IMR-90 (cell line): ENCODE data around the gene PHC2. TPM values are rescaled to one million over a fixed set of nuclear protein-coding genes. Genes with fewer than 3 reads are reported as not detected.

Experiments
- ATAC-seq: fragments of 200-7000 bp; cut with Tn5 transposase; 2 replicates; pipeline ENCODE4 v1.9.1; 2020; ENCODE audit warnings: low read depth, mild to moderate bottlenecking, moderate library complexity
- BruUV-seq: library from RNA; stranded (reverse); fragments of 400-500 nt; replicated peaks from 2 replicates; lab custom pipeline; 2021; lab: Mats Ljungman, UMichigan
- CTCF ChIA-PET: fragments of 300-600 bp; formaldehyde crosslinking; extraction: SDS; loops from one replicate; lab custom pipeline; 2021; ENCODE audit warnings: antibody characterized with exemption; lab: Yijun Ruan, JAX
- POLR2A ChIA-PET: fragments of 300-600 bp; sonication (Branson Sonifier 250); formaldehyde crosslinking; loops from one replicate; lab custom pipeline; 2022; ENCODE audit warnings: antibody characterized with exemption; ENCODE audit not compliant: unreplicated experiment; lab: Charles Lee
- DNase-seq: peaks from one replicate; pipeline ENCODE4 v3.0.0; 2013
- H2AFZ ChIP-seq: replicated peaks from 2 replicates; pipeline ENCODE3; 2013; ENCODE audit warnings: low read length, mild to moderate bottlenecking; ENCODE audit not compliant: poor library complexity
- H2AK5ac ChIP-seq: 2 replicates; pipeline ENCODE4 v1.6.1; 2013; ENCODE audit warnings: low read depth, low read length, inconsistent platforms
- H2AK9ac ChIP-seq: replicated peaks from 2 replicates; pipeline ENCODE3; 2013; ENCODE audit warnings: mild to moderate bottlenecking, low read depth, low read length, moderate library complexity; ENCODE audit not compliant: poor library complexity
- H2BK120ac ChIP-seq: 2 replicates; pipeline ENCODE4 v1.6.1; 2013; ENCODE audit warnings: low read depth, low read length, inconsistent platforms
- H2BK15ac ChIP-seq: 3 replicates; pipeline ENCODE4 v1.6.1; 2013; ENCODE audit warnings: low read depth, low read length, inconsistent platforms
- H2BK20ac ChIP-seq: 2 replicates; pipeline ENCODE4 v1.6.1; 2013; ENCODE audit warnings: low read depth, mild to moderate bottlenecking, inconsistent platforms, low read length, moderate library complexity
- H2BK5ac ChIP-seq: 2 replicates; pipeline ENCODE4 v1.6.1; 2013; ENCODE audit warnings: mild to moderate bottlenecking, low read depth, low read length, inconsistent platforms; ENCODE audit not compliant: poor library complexity, severe bottlenecking
- H3K14ac ChIP-seq: replicated peaks from 2 replicates; pipeline ENCODE4 v1.6.1; 2013; ENCODE audit warnings: low read depth, low read length, inconsistent platforms
- H3K18ac ChIP-seq: 2 replicates; pipeline ENCODE4 v1.6.1; 2013; ENCODE audit warnings: low read depth, low read length, control low read depth
- H3K23ac ChIP-seq: 2 replicates; pipeline ENCODE4 v1.6.1; 2013; ENCODE audit warnings: low read depth, low read length, inconsistent platforms
- H3K27ac ChIP-seq: 2 replicates; pipeline ENCODE4 v1.5.1; 2013; ENCODE audit warnings: mild to moderate bottlenecking, control low read depth, low read length; ENCODE audit not compliant: insufficient read depth
- H3K27me3 ChIP-seq: 2 replicates; pipeline ENCODE4 v1.6.1; 2013; ENCODE audit warnings: low read length; ENCODE audit not compliant: control insufficient read depth, insufficient read depth
- H3K36me3 ChIP-seq: 2 replicates; pipeline ENCODE4 v1.6.1; 2013; ENCODE audit warnings: low read length, mixed read lengths; ENCODE audit not compliant: control insufficient read depth, insufficient read depth
- H3K4ac ChIP-seq: 2 replicates; pipeline ENCODE4 v1.6.1; 2013; ENCODE audit warnings: low read depth, low read length, inconsistent platforms
- H3K4me1 ChIP-seq: 2 replicates; pipeline ENCODE4 v1.6.1; 2013; ENCODE audit warnings: low read length, mixed read lengths; ENCODE audit not compliant: control insufficient read depth, insufficient read depth
- H3K4me2 ChIP-seq: 2 replicates; pipeline ENCODE4 v1.6.1; 2013; ENCODE audit warnings: low read depth, mild to moderate bottlenecking, control low read depth, low read length, moderate library complexity
- H3K4me3 ChIP-seq: 2 replicates; pipeline ENCODE4 v1.5.1; 2013; ENCODE audit warnings: low read depth, mild to moderate bottlenecking, control low read depth, low read length, moderate library complexity; ENCODE audit not compliant: insufficient read depth
- H3K56ac ChIP-seq: 2 replicates; pipeline ENCODE4 v1.6.1; 2013; ENCODE audit warnings: low read length, inconsistent platforms; ENCODE audit not compliant: insufficient read depth; ENCODE audit errors: extremely low read depth
- H3K79me1 ChIP-seq, 2 experiments: 2 replicates each; pipeline ENCODE4 v1.6.1; 2013; ENCODE audit warnings: low read length in 2 of 2, inconsistent platforms in 1 of 2, low read depth in 1 of 2
- H3K9ac ChIP-seq: 2 replicates; pipeline ENCODE4 v1.6.1; 2013; ENCODE audit warnings: low read depth, low read length, control low read depth
- H3K9me1 ChIP-seq: 2 replicates; pipeline ENCODE4 v1.6.1; 2013; ENCODE audit warnings: low read length, inconsistent platforms; ENCODE audit not compliant: insufficient read depth
- H3K9me3 ChIP-seq: 2 replicates; pipeline ENCODE4 v1.6.1; 2013; ENCODE audit warnings: low read length; ENCODE audit not compliant: control insufficient read depth, insufficient read depth
- H4K20me1 ChIP-seq: 2 replicates; pipeline ENCODE4 v1.6.1; 2013; ENCODE audit warnings: low read length, inconsistent platforms; ENCODE audit not compliant: insufficient read depth
- H4K5ac ChIP-seq: 2 replicates; pipeline ENCODE4 v1.6.1; 2013; ENCODE audit warnings: mild to moderate bottlenecking, low read depth, low read length, control low read depth
- H4K8ac ChIP-seq, 2 experiments: 2 replicates each; pipeline ENCODE4 v1.6.1; 2013; ENCODE audit warnings: low read depth in 2 of 2, low read length in 2 of 2, control low read depth in 1 of 2, inconsistent platforms in 1 of 2
- H4K91ac ChIP-seq: 2 replicates; pipeline ENCODE4 v1.6.1; 2013; ENCODE audit warnings: low read depth, low read length, inconsistent platforms; ENCODE audit not compliant: insufficient read depth
- CHD1 ChIP-seq: IDR thresholded peaks from 2 replicates; pipeline ENCODE4 v1.6.1; 2012; ENCODE audit warnings: low read depth, low read length, improper control_type of control experiment
- FOS ChIP-seq: fragments of 150-350 bp; IDR thresholded peaks from 2 replicates; pipeline ENCODE4 v1.6.1; 2016; ENCODE audit warnings: low read depth, low read length
- MAFK ChIP-seq: IDR thresholded peaks from 2 replicates; pipeline ENCODE4 v1.6.1; 2012; ENCODE audit warnings: low read depth, low read length, improper control_type of control experiment
- MXI1 ChIP-seq: IDR thresholded peaks from 2 replicates; pipeline ENCODE4 v1.6.1; 2012; ENCODE audit warnings: low read depth, mild to moderate bottlenecking, low read length, moderate library complexity, borderline replicate concordance
- POLR2A ChIP-seq: IDR thresholded peaks from 2 replicates; pipeline ENCODE4 v1.6.1; 2012; ENCODE audit warnings: mild to moderate bottlenecking, low read depth, low read length
- RCOR1 ChIP-seq: IDR thresholded peaks from 2 replicates; pipeline ENCODE4 v1.6.1; 2012; ENCODE audit warnings: mild to moderate bottlenecking, low read length, improper control_type of control experiment; ENCODE audit not compliant: insufficient replicate concordance
- RFX5 ChIP-seq: IDR thresholded peaks from 2 replicates; pipeline ENCODE4 v1.8.0; 2012; ENCODE audit warnings: low read depth, mild to moderate bottlenecking, low read length, moderate library complexity
- WGBS, 2 experiments: methylation state at CpG; one replicate each; pipeline versions ENCODE4 v1.1.5 to v1.1.7; 2013; ENCODE audit warnings: missing lambda C conversion rate in 2 of 2; ENCODE audit not compliant: insufficient read length in 1 of 2; ENCODE audit errors: extremely low coverage in 2 of 2; 5-methylcytosine and 5-hydroxymethylcytosine counted together
- dilution Hi-C: fragments of 300-500 bp; cut with HindIII; formaldehyde crosslinking; loops from one replicate; pipeline ENCODE4 v1.14.3; 2018; ENCODE audit warnings: low sequenced_read_pairs; ENCODE audit not compliant: unreplicated experiment
- in situ Hi-C: fragments of 300-500 bp; cut with MboI; formaldehyde crosslinking; loops from 3 replicates; pipeline ENCODE4 v1.14.3; 2019; ENCODE audit warnings: low sequenced_read_pairs, inconsistent platforms, mixed read lengths
- intact Hi-C: fragments of 100-400 bp; cut with micrococcal nuclease; formaldehyde crosslinking; loops from 2 replicates; pipeline ENCODE4 v1.10.0; 2022
- polyA plus RNA-seq, 3 experiments: library from polyadenylated mRNA; depleted of rRNA; stranded (reverse); fragments of >200 nt; gene quantifications; 2 replicates each; pipeline ENCODE4 v1.2.3, GENCODE V29; 2012; ENCODE audit warnings: low replicate concordance in 1 of 3
- total RNA-seq: library from RNA; depleted of rRNA; stranded (reverse); fragments of >200 nt; gene quantifications from 2 replicates; pipeline ENCODE4 v1.2.3, GENCODE V29; 2012

Gene PHC2
- total and polyA plus RNA-seq, 2 of the 4 experiments (the other 2 are of a cell fraction) = 46.4 to 98.1 TPM

- WGBS, 2 experiments = no CpG with 5 or more reads among the region's 6 CpGs
These were observed 146.8 kb downstream of the PHC2 start for GRCh38 chr1:33284049-33284448.

More at GRCh38 chr1:33284049-33284448, 146.8 kb downstream of the PHC2 start:
- Histone ChIP-seq H3K18ac (no peak overlapping the region), H4K20me1 (no peaks in the 10 kb centered on the region), H2BK5ac (no peak overlapping the region), H3K4ac (no peak overlapping the region), H2BK120ac (no peak overlapping the region), H2BK15ac (no peak overlapping the region), H3K14ac (no peak overlapping the region), H4K5ac (no peak overlapping the region), H3K27me3 (no peaks in the 10 kb centered on the region), H3K9ac (no peak overlapping the region), H3K4me1 (no peaks in the 10 kb centered on the region), H3K27ac (no peak overlapping the region), H2AK9ac (no peak overlapping the region), H3K79me1 (peaks cover 0 to 4% of the 10 kb centered on the region in 2 experiments; a peak in 1 of 4 replicates), H4K8ac (no peak overlapping the region), H3K9me1 (peaks cover 4% of the 10 kb centered on the region; the same call in 1 of the 2 replicates), H3K23ac (no peak overlapping the region), H3K4me2 (no peak overlapping the region), H3K56ac (no peak overlapping the region), H4K91ac (no peak overlapping the region), H2BK20ac (no peak overlapping the region), H3K4me3 (no peak overlapping the region), H2AK5ac (no peak overlapping the region), H2AFZ (no peak overlapping the region), H3K9me3 (no peaks in the 10 kb centered on the region), H3K36me3 (peaks cover 39% of the 10 kb centered on the region)
- DNase-seq (no peak), ATAC-seq (no peak)
- dilution Hi-C loops (no loop called here), intact Hi-C loops (loop anchor here (10.0 kb wide), 1 partner anchor 179 kb away; no protein-coding TSS in a partner anchor), in situ Hi-C loops (no loop called here)
- ChIA-PET CTCF (interaction anchor here (1.2 kb wide), 1 partner anchor 12 kb away, joined by 3 read pairs; no protein-coding TSS in a partner anchor), POLR2A (no interaction called here)
- BruUV-seq = no TSS peak
- TF ChIP-seq MXI1 (no peak), FOS (no peak), RFX5 (no peak), POLR2A (no peak), MAFK (no peak), CHD1 (no peak), RCOR1 (no peak)
